Endothelial cell of umbilical vein (primary cell): Measurements from ENCODE around the gene BTBD19. TPM values are rescaled to one million over a fixed set of nuclear protein-coding genes. Genes with fewer than 3 reads are reported as not detected.

ENCODE experiments used
- BruUV-seq: library from RNA; stranded (reverse); fragments of 400-500 nt; replicated peaks from 2 replicates; lab custom pipeline; 2021; lab: Mats Ljungman, UMichigan
- CTCF ChIA-PET: fragments of 300-600, 350-600 bp; sonication (Branson Sonifier 250); formaldehyde crosslinking; loops from one replicate; lab custom pipeline; 2021; ENCODE audit warnings: antibody characterized with exemption, inconsistent platforms; lab: Charles Lee
- POLR2A ChIA-PET: fragments of 300-600, 350-600 bp; sonication (Branson Sonifier 250); formaldehyde crosslinking; loops from one replicate; lab custom pipeline; 2021; ENCODE audit warnings: antibody characterized with exemption, inconsistent platforms; lab: Charles Lee
- DNase-seq: peaks from one replicate; pipeline ENCODE4 v3.0.0-alpha.2; 2011; ENCODE audit warnings: low read depth, low spot score
- FAIRE-seq: peaks from 2 replicates; lab custom pipeline; 2011; peaks lifted over from hg19 to GRCh38; lab: Jason Lieb, UNC
- H2AFZ ChIP-seq: 2 replicates; pipeline ENCODE4 v1.6.0; 2012; ENCODE audit warnings: low read depth, low read length, control low read depth, inconsistent platforms
- H3K27ac ChIP-seq: 2 replicates; pipeline ENCODE4 v1.5.1; 2011; ENCODE audit warnings: low read depth, mild to moderate bottlenecking, control low read depth, low read length, moderate library complexity; ENCODE audit not compliant: insufficient read depth
- H3K27me3 ChIP-seq, 2 experiments: 2 replicates each; pipeline versions ENCODE4 v1.6.0 to v1.6.1; 2011; ENCODE audit warnings: low read length in 2 of 2, mixed read lengths in 1 of 2; ENCODE audit not compliant: control insufficient read depth in 2 of 2, insufficient read depth in 2 of 2
- H3K36me3 ChIP-seq, 2 experiments: 2 replicates in 1 of 2; 3 replicates in 1 of 2; pipeline ENCODE4 v1.5.1; 2011; ENCODE audit warnings: low read length in 2 of 2, mild to moderate bottlenecking in 1 of 2, moderate library complexity in 1 of 2; ENCODE audit not compliant: control insufficient read depth in 2 of 2, insufficient read depth in 2 of 2; ENCODE audit errors: extremely low read depth in 1 of 2
- H3K4me1 ChIP-seq: 3 replicates; pipeline ENCODE4 v1.5.1; 2011; ENCODE audit warnings: mild to moderate bottlenecking, low read length; ENCODE audit not compliant: control insufficient read depth, insufficient read depth; ENCODE audit errors: extremely low read depth
- H3K4me2 ChIP-seq: 2 replicates; pipeline ENCODE4 v1.6.1; 2011; ENCODE audit warnings: low read length, control low read depth, mixed read lengths; ENCODE audit not compliant: insufficient read depth
- H3K4me3 ChIP-seq, 3 experiments: fragments of 200-600 bp in 1 of 3; sonication (generic), shearing (Covaris generic) in 1 of 3; replicated peaks in 1 of 3; 2 replicates each; pipeline ENCODE4 v1.5.1; 2011 to 2016; ENCODE audit warnings: control low read depth in 3 of 3, low read length in 3 of 3, mild to moderate bottlenecking in 2 of 3, inconsistent platforms in 1 of 3, low read depth in 1 of 3, moderate library complexity in 1 of 3; ENCODE audit not compliant: insufficient read depth in 1 of 3
- H3K79me2 ChIP-seq: 2 replicates; pipeline ENCODE4 v1.6.0; 2012; ENCODE audit warnings: low read length, inconsistent platforms; ENCODE audit not compliant: control insufficient read depth, insufficient read depth
- H3K9ac ChIP-seq: replicated peaks from 2 replicates; pipeline ENCODE3; 2011; ENCODE audit warnings: low read length, control low read depth; ENCODE audit not compliant: insufficient read depth; ENCODE audit errors: extremely low read depth
- H3K9me1 ChIP-seq: replicated peaks from 3 replicates; pipeline ENCODE4 v1.6.0; 2011; ENCODE audit warnings: mild to moderate bottlenecking, low read length; ENCODE audit not compliant: control insufficient read depth, insufficient read depth; ENCODE audit errors: extremely low read depth
- H3K9me3 ChIP-seq: replicated peaks from 2 replicates; pipeline ENCODE4 v1.5.1; 2012; ENCODE audit warnings: low read length, inconsistent platforms; ENCODE audit not compliant: control insufficient read depth, insufficient read depth
- H4K20me1 ChIP-seq: replicated peaks from 2 replicates; pipeline ENCODE3; 2011; ENCODE audit warnings: mild to moderate bottlenecking, low read length; ENCODE audit not compliant: control insufficient read depth, insufficient read depth; ENCODE audit errors: extremely low read depth
- CTCF ChIP-seq, 2 donors: IDR thresholded peaks; 1 replicate in 1 of 2; 2 replicates in 1 of 2; pipeline ENCODE4 v1.5.1; 2011; ENCODE audit warnings: low read length in 2 of 2, mild to moderate bottlenecking in 2 of 2, moderate library complexity in 2 of 2, control low read depth in 1 of 2, inconsistent platforms in 1 of 2, low read depth in 1 of 2; ENCODE audit not compliant: insufficient read depth in 1 of 2; ENCODE audit errors: extremely low read depth in 1 of 2
- EZH2 ChIP-seq: IDR thresholded peaks from 2 replicates; pipeline ENCODE4 v1.6.1; 2012; ENCODE audit warnings: borderline replicate concordance, low read depth, mild to moderate bottlenecking, moderate library complexity, low read length, inconsistent platforms; ENCODE audit not compliant: severe bottlenecking
- FOS ChIP-seq: IDR thresholded peaks from 2 replicates; pipeline ENCODE4 v1.6.1; 2011; ENCODE audit warnings: mild to moderate bottlenecking, low read length, moderate library complexity, borderline replicate concordance; ENCODE audit not compliant: insufficient read depth
- GATA2 ChIP-seq: IDR thresholded peaks from 2 replicates; pipeline ENCODE4 v1.7.0; 2011; ENCODE audit warnings: low read depth, mild to moderate bottlenecking, moderate library complexity, mixed read lengths, low read length; ENCODE audit not compliant: insufficient read length, insufficient read depth
- JUN ChIP-seq: IDR thresholded peaks from 2 replicates; pipeline ENCODE4 v1.6.1; 2011; ENCODE audit warnings: borderline replicate concordance, low read depth; ENCODE audit not compliant: insufficient read length, insufficient read depth
- MAX ChIP-seq: IDR thresholded peaks from 2 replicates; pipeline ENCODE4 v1.6.1; 2011; ENCODE audit not compliant: insufficient read depth, insufficient read length
- MYC ChIP-seq: IDR thresholded peaks from one replicate; pipeline ENCODE4 v1.6.1; 2011; ENCODE audit warnings: mild to moderate bottlenecking, low read depth, low read length
- POLR2A ChIP-seq: IDR thresholded peaks from 2 replicates; pipeline ENCODE4 v1.6.1; 2012; ENCODE audit warnings: low read depth, mild to moderate bottlenecking, control low read depth, low read length
- POLR2AphosphoS5 ChIP-seq: IDR thresholded peaks from 2 replicates; pipeline ENCODE4 v1.6.1; 2012; ENCODE audit warnings: low read depth, mild to moderate bottlenecking, control low read depth, low read length, moderate library complexity; ENCODE audit not compliant: insufficient read depth
- dilution Hi-C: fragments of 300-500 bp; cut with MboI; formaldehyde crosslinking; loops from one replicate; pipeline ENCODE4 v1.15.0; 2019; ENCODE audit warnings: low sequenced_read_pairs; ENCODE audit not compliant: extremely low pct_ligation_motif_present
- intact Hi-C: fragments of 100-400 bp; cut with micrococcal nuclease; formaldehyde crosslinking; loops from one replicate; pipeline ENCODE4 v1.10.0; 2022
- polyA plus RNA-seq, 4 experiments: library from polyadenylated mRNA; depleted of rRNA in 3 of 4; stranded (reverse) in 3 of 4; unstranded in 1 of 4; fragments of >200 nt; gene quantifications; 2 replicates each; pipeline versions ENCODE4 v1.2.1 to v1.2.3, GENCODE V29; 2011 to 2012; ENCODE audit warnings: missing spikeins in 1 of 4
- total RNA-seq: library from RNA; stranded (reverse); gene quantifications from 2 replicates; pipeline ENCODE4 v1.2.3, GENCODE V29; 2021

The BTBD19 gene
- total and polyA plus RNA-seq, 2 donors (not counting 3 experiments of a cell fraction or from before 2014, with no cell fraction given) = 69.9 to 97.9 TPM

GRCh38 chr1:44826375-44827196 lies 18.3 kb downstream of the BTBD19 start:
- CTCF ChIA-PET = interaction anchor here (0.6 to 0.7 kb wide), 2 partner anchors 33 to 36 kb away, joined by 3 read pairs; no protein-coding TSS in a partner anchor
- TF ChIP-seq MAX = no peak
- no peak for TF ChIP-seq POLR2A
- no peak for TF ChIP-seq JUN
- TF ChIP-seq EZH2 = no peak
- TF ChIP-seq GATA2 = no peak
- TF ChIP-seq MYC = no peak
- no peak for TF ChIP-seq CTCF (IDR thresholded peaks at IDR 0.05; ENCODE audit: extremely low read depth in 1 of 2, insufficient read depth in 1 of 2, low read depth in 1 of 2, low read length in 2 of 2)
- no peak for TF ChIP-seq POLR2AphosphoS5
- no peak for TF ChIP-seq FOS
- Histone ChIP-seq H3K4me1 (no peaks in the 10 kb centered on the region), H3K27me3 (no peaks in the 10 kb centered on the region), H2AFZ (peak overlapping the region; percentile 85), H3K9me1 (no peaks in the 10 kb centered on the region), H3K4me2 (no peak overlapping the region), H3K4me3 (no peak overlapping the region), H3K9me3 (no peaks in the 10 kb centered on the region), H3K9ac (no peak overlapping the region), H3K27ac (no peak overlapping the region), H3K79me2 (no peaks in the 10 kb centered on the region), H3K36me3 (no peaks in the 10 kb centered on the region), H4K20me1 (no peaks in the 10 kb centered on the region)
- peak; percentile 40 for DNase-seq
- intact Hi-C loops (no loop called here), dilution Hi-C loops (no loop called here)
- POLR2A ChIA-PET = interaction anchor here (0.5 to 1.2 kb wide), 3 partner anchors 23 to 186 kb away, joined by 3 to 4 read pairs (median 3); no protein-coding TSS in a partner anchor
- BruUV-seq = no TSS peak
- FAIRE-seq = peak; percentile 65
